ENCODE results near the gene FIS1. TPM values are rescaled to one million over a fixed set of nuclear protein-coding genes. Genes with fewer than 3 reads are reported as not detected.

Gene FIS1
- total RNA-seq, 3 donors from 2014 or later (not counting 1 experiment from before 2014, with no cell fraction given), result 99.9 to 119 (median 105) TPM

DNA sequence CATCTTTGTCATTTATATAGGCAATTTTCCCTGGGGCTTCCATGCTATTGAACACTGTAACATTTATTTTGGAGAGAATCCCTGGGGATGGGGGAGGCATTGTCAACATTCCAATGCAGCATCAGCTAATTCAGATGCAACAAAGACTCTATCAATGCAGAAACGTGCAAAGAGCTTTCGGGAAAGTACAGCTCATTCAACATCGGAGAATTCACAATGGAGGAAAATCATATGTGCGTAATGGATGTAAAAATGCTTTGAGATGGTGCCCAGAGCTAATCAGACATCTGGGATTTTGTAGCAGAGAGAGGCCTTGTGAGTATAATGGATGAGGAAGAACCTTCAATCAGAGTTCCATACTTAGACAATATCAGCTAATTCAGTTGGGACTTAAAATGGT, 28.3 kb upstream of the FIS1 start:
- Mint-ChIP-seq H3K4me1 (no peaks in the 10 kb centered on the region), H3K4me3 (no peak overlapping the region), H3K27ac (no peak overlapping the region), H3K27me3 (ENCODE audit: low read depth in 2 of 2) (peaks cover 6 to 9% of the 10 kb centered on the region in 2 donors), H3K36me3 (no peaks in the 10 kb centered on the region), H3K9me3 (no peaks in the 10 kb centered on the region)
- no peak for DNase-seq
- ATAC-seq, result no peak
- Histone ChIP-seq H3K27ac (ENCODE audit: low read length) (no peak overlapping the region), H3K4me1 (ENCODE audit: control insufficient read depth, insufficient read depth, low read length) (no peaks in the 10 kb centered on the region), H3K9me3 (ENCODE audit: control insufficient read depth, insufficient read depth, low read length) (no peaks in the 10 kb centered on the region), H3K36me3 (ENCODE audit: control insufficient read depth, insufficient read depth, low read length) (no peaks in the 10 kb centered on the region), H3K4me3 (ENCODE audit: low read length) (no peak overlapping the region), H3K27me3 (ENCODE audit: control insufficient read depth, insufficient read depth, low read length) (no peaks in the 10 kb centered on the region)
- TF ChIP-seq, protein P1, sequence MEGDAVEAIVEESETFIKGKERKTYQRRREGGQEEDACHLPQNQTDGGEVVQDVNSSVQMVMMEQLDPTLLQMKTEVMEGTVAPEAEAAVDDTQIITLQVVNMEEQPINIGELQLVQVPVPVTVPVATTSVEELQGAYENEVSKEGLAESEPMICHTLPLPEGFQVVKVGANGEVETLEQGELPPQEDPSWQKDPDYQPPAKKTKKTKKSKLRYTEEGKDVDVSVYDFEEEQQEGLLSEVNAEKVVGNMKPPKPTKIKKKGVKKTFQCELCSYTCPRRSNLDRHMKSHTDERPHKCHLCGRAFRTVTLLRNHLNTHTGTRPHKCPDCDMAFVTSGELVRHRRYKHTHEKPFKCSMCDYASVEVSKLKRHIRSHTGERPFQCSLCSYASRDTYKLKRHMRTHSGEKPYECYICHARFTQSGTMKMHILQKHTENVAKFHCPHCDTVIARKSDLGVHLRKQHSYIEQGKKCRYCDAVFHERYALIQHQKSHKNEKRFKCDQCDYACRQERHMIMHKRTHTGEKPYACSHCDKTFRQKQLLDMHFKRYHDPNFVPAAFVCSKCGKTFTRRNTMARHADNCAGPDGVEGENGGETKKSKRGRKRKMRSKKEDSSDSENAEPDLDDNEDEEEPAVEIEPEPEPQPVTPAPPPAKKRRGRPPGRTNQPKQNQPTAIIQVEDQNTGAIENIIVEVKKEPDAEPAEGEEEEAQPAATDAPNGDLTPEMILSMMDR (IDR thresholded peaks at IDR 0.05), result no peak
- intact Hi-C loops (cut with micrococcal nuclease), result no loop called here
- WGBS (ENCODE audit: insufficient coverage), result 92% methylated on average over 4 of the region's 4 CpGs

DNA sequence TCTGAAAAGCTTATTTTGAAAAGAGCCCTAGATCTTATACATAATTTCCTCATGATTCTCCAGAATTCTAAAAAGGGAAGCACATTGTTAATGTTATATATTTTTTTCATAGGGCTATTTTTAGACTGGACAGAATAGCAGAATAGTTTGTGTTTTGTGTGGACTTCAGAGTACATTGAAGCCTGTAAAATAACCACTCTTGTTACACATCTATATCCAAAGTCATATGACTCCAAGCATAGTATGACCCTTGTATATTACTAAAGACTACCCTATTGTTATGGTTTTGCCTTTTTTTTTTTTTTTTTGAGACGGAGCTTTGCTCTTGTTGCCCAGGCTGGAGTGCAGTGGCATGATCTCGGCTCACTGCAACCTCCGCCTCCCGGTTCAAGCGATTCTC, 26.1 kb upstream of the FIS1 start:
- H3K4me3 Mint-ChIP-seq, result no peak overlapping the region
- H3K27ac Mint-ChIP-seq, result no peak overlapping the region
- no peak for DNase-seq
- H3K9me3 Mint-ChIP-seq, result no peaks in the 10 kb centered on the region
- no peaks in the 10 kb centered on the region for H3K36me3 Mint-ChIP-seq
- Histone ChIP-seq H3K9me3 (ENCODE audit: control insufficient read depth, insufficient read depth, low read length) (no peaks in the 10 kb centered on the region), H3K4me1 (ENCODE audit: control insufficient read depth, insufficient read depth, low read length) (no peaks in the 10 kb centered on the region), H3K4me3 (ENCODE audit: low read length) (no peak overlapping the region), H3K27ac (ENCODE audit: low read length) (no peak overlapping the region), H3K27me3 (ENCODE audit: control insufficient read depth, insufficient read depth, low read length) (no peaks in the 10 kb centered on the region), H3K36me3 (ENCODE audit: control insufficient read depth, insufficient read depth, low read length) (no peaks in the 10 kb centered on the region)
- WGBS (ENCODE audit: insufficient coverage), result 73% methylated on average over 5 of the region's 5 CpGs
- intact Hi-C loops (cut with micrococcal nuclease), result no loop called here
- TF ChIP-seq, protein P1 (IDR thresholded peaks at IDR 0.05), result no peak
- no peaks in the 10 kb centered on the region for H3K4me1 Mint-ChIP-seq
- H3K27me3 Mint-ChIP-seq (ENCODE audit: low read depth in 2 of 2), result peaks cover 5 to 11% of the 10 kb centered on the region in 2 donors
- no peak for ATAC-seq

DNA sequence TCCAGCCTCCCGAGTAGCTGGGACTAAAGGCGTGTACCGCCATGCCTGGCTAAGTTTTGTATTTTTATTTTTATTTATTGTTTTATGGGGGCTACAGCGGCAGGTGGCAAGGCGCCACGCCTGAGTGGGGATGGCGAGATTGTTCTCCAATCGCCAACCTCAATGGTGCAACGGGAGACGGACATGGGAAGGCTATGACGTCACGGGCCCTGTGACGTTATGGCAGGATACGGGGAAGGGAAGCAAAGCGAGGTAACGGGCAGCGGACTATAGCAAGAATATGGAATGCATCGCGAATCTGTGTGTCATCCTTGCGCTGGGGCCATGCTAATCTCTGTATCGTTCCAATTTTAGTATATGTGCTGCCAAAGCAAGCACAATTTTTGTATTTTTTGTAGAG, 24.8 kb upstream of the FIS1 start:
- 93% methylated on average over 21 of the region's 21 CpGs for WGBS (ENCODE audit: insufficient coverage)
- no peak overlapping the region for H3K27ac Mint-ChIP-seq

More for the DNA sequence above, 24.8 kb upstream of the FIS1 start:
- Histone ChIP-seq H3K4me1 (ENCODE audit: control insufficient read depth, insufficient read depth, low read length) (no peaks in the 10 kb centered on the region), H3K27ac (ENCODE audit: low read length) (no peak overlapping the region), H3K27me3 (ENCODE audit: control insufficient read depth, insufficient read depth, low read length) (no peaks in the 10 kb centered on the region), H3K9me3 (ENCODE audit: control insufficient read depth, insufficient read depth, low read length) (no peaks in the 10 kb centered on the region), H3K36me3 (ENCODE audit: control insufficient read depth, insufficient read depth, low read length) (no peaks in the 10 kb centered on the region), H3K4me3 (ENCODE audit: low read length) (no peak overlapping the region)
- no peak overlapping the region for H3K4me3 Mint-ChIP-seq
- intact Hi-C loops (cut with micrococcal nuclease), result no loop called here
- H3K27me3 Mint-ChIP-seq (ENCODE audit: low read depth in 2 of 2), result peaks cover 5 to 15% of the 10 kb centered on the region in 2 donors
- no peak for DNase-seq
- no peaks in the 10 kb centered on the region for H3K9me3 Mint-ChIP-seq
- no peaks in the 10 kb centered on the region for H3K36me3 Mint-ChIP-seq
- H3K4me1 Mint-ChIP-seq, result no peaks in the 10 kb centered on the region
- ATAC-seq, result no peak
- TF ChIP-seq, protein P1 (IDR thresholded peaks at IDR 0.05), result no peak
